HepG2 (cell line): ENCODE measurements around the gene PLCG1. TPM values are rescaled to one million over a fixed set of nuclear protein-coding genes. Genes with fewer than 3 reads are reported as not detected.
A peak's percentile ranks its signal among the peaks of the same experiment; 100 is the strongest.

Experiments used
- AKAP8 ChIP-seq: sonication (generic); formaldehyde crosslinking; IDR thresholded peaks from 2 replicates; pipeline ENCODE4 v1.5.1; 2020; ENCODE audit warnings: mild to moderate bottlenecking, missing genetic modification reagents
- CCDC6 ChIP-seq: sonication (generic); formaldehyde crosslinking; IDR thresholded peaks from 2 replicates; pipeline ENCODE4 v1.8.1; 2022; ENCODE audit warnings: mild to moderate bottlenecking, missing genetic modification reagents, moderate library complexity
- CHD2 ChIP-seq: IDR thresholded peaks from 2 replicates; pipeline ENCODE4 v1.6.1; 2011; ENCODE audit warnings: low read depth, low read length, improper control_type of control experiment
- ETV6 ChIP-seq: sonication (generic); formaldehyde crosslinking; conservative IDR thresholded peaks from 2 replicates; pipeline ENCODE4 v1.4.0; 2020; ENCODE audit warnings: missing genetic modification reagents
- GTF3A ChIP-seq: sonication (generic); formaldehyde crosslinking; conservative IDR thresholded peaks from 2 replicates; pipeline ENCODE4 v1.4.0; 2020; ENCODE audit warnings: mild to moderate bottlenecking, missing genetic modification reagents
- PCBP1 ChIP-seq: fragments of 200-400 bp; formaldehyde crosslinking; IDR thresholded peaks from 2 replicates; pipeline ENCODE4 v1.6.1; 2017; ENCODE audit warnings: mild to moderate bottlenecking, low read depth, low read length, borderline replicate concordance
- PHF20 ChIP-seq: sonication (generic); formaldehyde crosslinking; IDR thresholded peaks from 2 replicates; pipeline ENCODE4 v1.5.0; 2020; ENCODE audit warnings: mild to moderate bottlenecking, missing genetic modification reagents
- PHF5A ChIP-seq: IDR thresholded peaks from one replicate; pipeline ENCODE4 v1.6.1; 2018; ENCODE audit warnings: low read depth, missing genetic modification reagents; ENCODE audit not compliant: unreplicated experiment
- PRMT3 ChIP-seq: sonication (generic); formaldehyde crosslinking; IDR thresholded peaks from 2 replicates; pipeline ENCODE4 v1.8.1; 2022; ENCODE audit warnings: low read depth, mild to moderate bottlenecking, moderate library complexity, missing genetic modification reagents, borderline replicate concordance
- SOX5 ChIP-seq: IDR thresholded peaks from 2 replicates; pipeline ENCODE4 v1.6.1; 2016; ENCODE audit warnings: borderline replicate concordance
- TBX3 ChIP-seq: fragments of 450-650 bp; IDR thresholded peaks from 2 replicates; pipeline ENCODE4 v1.6.1; 2017; ENCODE audit warnings: antibody characterized with exemption, mild to moderate bottlenecking, inconsistent platforms, borderline replicate concordance
- TSC22D2 ChIP-seq: sonication (generic); formaldehyde crosslinking; IDR thresholded peaks from 2 replicates; pipeline ENCODE4 v1.5.1; 2020; ENCODE audit warnings: missing genetic modification reagents, mild to moderate bottlenecking, borderline replicate concordance
- ZC3H13 ChIP-seq: sonication (generic); formaldehyde crosslinking; IDR thresholded peaks from 2 replicates; pipeline ENCODE4 v1.8.1; 2023; ENCODE audit warnings: mild to moderate bottlenecking, missing genetic modification reagents, moderate library complexity
- ZKSCAN5 ChIP-seq: sonication (generic); formaldehyde crosslinking; IDR thresholded peaks from 2 replicates; pipeline ENCODE4 v1.5.1; 2020; ENCODE audit warnings: mild to moderate bottlenecking, missing genetic modification reagents
- ZNF256 ChIP-seq: sonication (generic); formaldehyde crosslinking; conservative IDR thresholded peaks from 2 replicates; pipeline ENCODE4 v1.4.0; 2020; ENCODE audit warnings: missing genetic modification reagents
- ZNF484 ChIP-seq: sonication (generic); formaldehyde crosslinking; IDR thresholded peaks from 2 replicates; pipeline ENCODE4 v1.5.1; 2020; ENCODE audit warnings: mild to moderate bottlenecking, low read depth, missing genetic modification reagents, borderline replicate concordance
- ZNF646 ChIP-seq: sonication (generic); formaldehyde crosslinking; IDR thresholded peaks from 2 replicates; pipeline ENCODE4 v1.9.0; 2021; ENCODE audit warnings: mild to moderate bottlenecking, missing genetic modification reagents
- ZNF878 ChIP-seq: sonication (generic); formaldehyde crosslinking; IDR thresholded peaks from 2 replicates; pipeline ENCODE4 v1.8.1; 2023; ENCODE audit warnings: mild to moderate bottlenecking, missing genetic modification reagents, moderate library complexity
- polyA plus RNA-seq, 8 experiments: library from polyadenylated mRNA; depleted of rRNA in 3 of 8; stranded (reverse) in 7 of 8; unstranded in 1 of 8; fragments of >200 nt; fragmentation: Illumina TruSeq in 4 of 8; extraction: Trizol in 4 of 8; gene quantifications; 2 replicates each; pipeline versions ENCODE4 v1.2.1 to v1.2.3, GENCODE V29; 2011 to 2016; ENCODE audit warnings: low read depth in 4 of 8, missing spikeins in 1 of 8, mixed read lengths in 1 of 8; ENCODE audit not compliant: insufficient read depth in 1 of 8
- total RNA-seq, 5 experiments: library from RNA; depleted of rRNA; stranded (reverse); fragments of >200 nt; fragmentation: Illumina TruSeq; extraction: Trizol; gene quantifications; 2 replicates each; pipeline ENCODE4 v1.2.3, GENCODE V29; 2016; ENCODE audit warnings: low read depth in 1 of 5
- TF ChIP-seq, protein P1 (sequence below): sonication (generic); formaldehyde crosslinking; IDR thresholded peaks from 2 replicates; pipeline ENCODE4 v1.9.0; 2021; ENCODE audit warnings: missing genetic modification reagents, borderline replicate concordance

Gene PLCG1
- total and polyA plus RNA-seq, 2 of the 13 experiments (the other 11 are each of a cell fraction or from before 2014, with no cell fraction given), result 85.3 to 158 TPM

DNA sequence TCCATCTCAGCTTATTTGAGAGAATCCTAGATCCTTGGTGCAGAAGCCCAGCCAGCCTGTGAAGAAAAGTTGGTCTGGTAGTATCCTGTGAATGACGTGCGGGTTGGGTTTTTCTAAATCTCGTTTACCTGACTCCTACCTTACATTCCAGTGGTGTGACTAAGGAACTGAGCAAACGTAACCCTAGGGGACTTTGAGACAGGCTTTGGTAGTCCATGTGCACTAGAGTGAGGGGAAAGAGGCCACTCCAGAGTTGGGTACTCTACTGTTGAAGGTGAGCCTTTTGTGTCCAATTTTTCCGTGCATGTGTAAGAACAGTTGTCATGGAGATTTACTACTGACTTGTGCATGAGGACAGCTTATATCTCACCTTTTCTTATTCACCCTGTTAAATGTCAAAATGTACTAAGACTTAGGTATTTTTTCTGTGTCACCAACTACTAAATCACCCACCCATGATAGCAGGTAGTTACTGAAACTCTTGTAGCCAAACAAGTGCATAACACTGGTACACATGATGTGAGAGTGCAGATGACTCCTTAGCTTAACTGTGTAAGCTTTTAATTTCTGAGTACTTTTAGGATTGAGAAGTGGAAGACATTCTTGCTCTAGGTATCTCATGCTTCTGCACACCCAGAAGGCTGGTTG lies 26.3 kb upstream of the PLCG1 start (continued):
- TF ChIP-seq TBX3 (no peak), ZC3H13 (CRISPR knock-in tag) (no peak), ZNF484 (CRISPR knock-in tag) (no peak), SOX5 (CRISPR knock-in tag) (0 out of 2 replicates have a peak, but pooled peaks have one; percentile 30), ZKSCAN5 (CRISPR knock-in tag) (no peak), ZNF646 (CRISPR knock-in tag) (no peak), ETV6 (CRISPR knock-in tag) (no peak), CHD2 (no peak), GTF3A (no peak), ZNF256 (CRISPR knock-in tag) (no peak), ZNF878 (CRISPR knock-in tag) (no peak), TSC22D2 (no peak), PRMT3 (CRISPR knock-in tag) (no peak), PCBP1 (no peak), PHF20 (CRISPR knock-in tag) (no peak), AKAP8 (CRISPR knock-in tag) (no peak), PHF5A (peak; percentile 30), CCDC6 (CRISPR knock-in tag) (no peak)
- TF ChIP-seq, protein P1, sequence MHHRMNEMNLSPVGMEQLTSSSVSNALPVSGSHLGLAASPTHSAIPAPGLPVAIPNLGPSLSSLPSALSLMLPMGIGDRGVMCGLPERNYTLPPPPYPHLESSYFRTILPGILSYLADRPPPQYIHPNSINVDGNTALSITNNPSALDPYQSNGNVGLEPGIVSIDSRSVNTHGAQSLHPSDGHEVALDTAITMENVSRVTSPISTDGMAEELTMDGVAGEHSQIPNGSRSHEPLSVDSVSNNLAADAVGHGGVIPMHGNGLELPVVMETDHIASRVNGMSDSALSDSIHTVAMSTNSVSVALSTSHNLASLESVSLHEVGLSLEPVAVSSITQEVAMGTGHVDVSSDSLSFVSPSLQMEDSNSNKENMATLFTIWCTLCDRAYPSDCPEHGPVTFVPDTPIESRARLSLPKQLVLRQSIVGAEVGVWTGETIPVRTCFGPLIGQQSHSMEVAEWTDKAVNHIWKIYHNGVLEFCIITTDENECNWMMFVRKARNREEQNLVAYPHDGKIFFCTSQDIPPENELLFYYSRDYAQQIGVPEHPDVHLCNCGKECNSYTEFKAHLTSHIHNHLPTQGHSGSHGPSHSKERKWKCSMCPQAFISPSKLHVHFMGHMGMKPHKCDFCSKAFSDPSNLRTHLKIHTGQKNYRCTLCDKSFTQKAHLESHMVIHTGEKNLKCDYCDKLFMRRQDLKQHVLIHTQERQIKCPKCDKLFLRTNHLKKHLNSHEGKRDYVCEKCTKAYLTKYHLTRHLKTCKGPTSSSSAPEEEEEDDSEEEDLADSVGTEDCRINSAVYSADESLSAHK (CRISPR knock-in tag), result no peak
